Left hindlimb (tissue), 1 donor: ENCODE data around the gene NHLH1.

Experiments used
- DNase-seq: peaks from one replicate; pipeline ENCODE4 v3.0.0-alpha.2; 2018

NHLH1 gene

DNA sequence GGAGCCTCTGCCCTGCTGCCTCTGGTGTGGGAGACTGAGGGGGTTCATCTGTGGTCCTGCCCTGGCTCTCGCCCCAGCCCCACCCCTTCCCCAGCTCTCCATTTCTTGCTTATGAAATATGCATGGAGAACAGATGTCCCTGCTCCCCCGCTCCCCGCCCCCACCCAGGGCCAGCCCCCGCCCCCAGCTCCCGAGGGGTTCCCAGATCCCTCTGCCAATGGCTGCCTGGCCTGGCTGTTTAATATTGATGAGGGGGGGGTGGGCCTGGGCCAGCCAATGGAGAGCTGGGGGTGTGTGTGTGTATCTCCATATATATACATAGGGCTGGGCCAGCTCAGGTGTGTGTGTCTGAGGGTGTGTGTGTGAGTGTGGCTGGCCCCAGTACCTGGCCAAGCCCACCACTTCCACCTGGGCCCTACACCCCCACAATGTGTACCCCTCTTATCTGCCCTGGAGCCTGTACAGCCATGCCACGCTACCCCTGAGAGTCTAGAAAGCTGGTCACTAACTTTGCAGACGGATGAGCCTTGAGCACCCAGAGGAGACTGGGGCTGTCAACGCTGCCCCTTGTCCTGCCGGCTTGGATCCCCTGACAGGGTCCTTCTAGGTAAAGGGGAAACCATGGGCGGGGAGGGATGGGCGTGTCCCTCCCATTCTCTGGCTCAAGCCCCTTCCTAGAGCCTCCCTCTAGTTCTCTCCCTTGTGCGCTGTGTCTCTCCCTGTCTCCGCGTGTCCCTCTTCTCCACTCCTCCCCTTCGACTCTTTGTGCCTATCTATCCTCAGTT, at the start of gene NHLH1:
TSS of gene NHLH1 (plus strand) at position 341 of the 785 bp plus-strand sequence. CDS start 3,661 bp downstream, outside the sequence.
- DNase-seq: no peak

DNA sequence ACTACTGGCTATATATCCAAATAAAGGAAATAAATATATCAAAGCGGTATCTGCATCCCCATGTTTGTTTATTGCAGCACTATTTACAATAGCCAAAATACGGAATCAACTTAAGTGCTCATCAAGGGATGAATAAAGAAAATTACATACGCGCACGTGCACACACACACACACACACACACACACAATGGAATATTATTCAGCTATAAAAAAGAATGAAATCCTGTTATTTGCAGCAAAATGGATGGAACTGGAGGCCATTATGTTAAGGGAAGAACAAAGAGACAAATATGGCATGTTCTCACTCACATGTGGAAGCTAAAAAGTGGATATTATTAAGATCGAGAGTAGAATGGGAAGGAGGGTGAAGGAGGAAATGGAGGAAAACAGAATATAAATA, 44.0 kb upstream of the NHLH1 start:
- no peak for DNase-seq

DNA sequence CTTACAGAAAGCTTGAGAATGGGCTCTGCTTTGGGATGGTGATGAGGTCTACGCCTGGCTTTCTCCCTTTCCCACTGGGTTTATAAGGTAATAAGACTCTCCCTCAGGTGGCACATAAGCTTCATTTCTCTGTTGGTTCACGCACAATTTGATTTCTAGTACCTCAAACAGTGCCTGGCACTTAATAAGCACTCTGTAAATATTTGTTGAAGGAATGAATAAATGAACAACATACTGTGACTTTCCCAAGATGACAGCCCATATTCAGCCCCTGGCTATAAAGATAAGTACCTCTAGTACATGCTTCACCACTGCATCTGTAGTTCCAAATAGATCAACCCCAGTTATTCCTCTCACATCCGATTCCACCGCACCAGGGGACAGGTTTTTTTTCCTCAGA, 41.6 kb upstream of the NHLH1 start:
- DNase-seq: no peak

DNA sequence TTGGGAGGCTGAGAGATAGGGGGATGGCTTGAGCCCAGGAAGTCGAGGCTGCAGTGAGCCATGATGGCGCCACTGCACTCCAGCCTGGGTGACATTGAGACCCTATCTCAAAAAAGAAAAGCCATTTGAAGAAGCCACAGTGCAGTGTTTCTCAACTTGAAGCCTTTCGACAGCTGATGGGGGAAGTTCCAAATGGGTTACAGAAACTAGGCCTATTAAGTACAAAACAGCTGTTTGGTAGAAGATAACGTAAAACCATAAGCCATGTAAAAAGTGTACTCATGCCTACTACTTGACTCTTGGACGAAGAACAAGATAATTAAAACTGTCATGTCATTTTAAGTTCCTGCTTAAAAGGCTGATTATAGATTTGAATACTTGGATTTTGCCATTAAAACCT, 40.5 kb upstream of the NHLH1 start:
- no peak for DNase-seq

DNA sequence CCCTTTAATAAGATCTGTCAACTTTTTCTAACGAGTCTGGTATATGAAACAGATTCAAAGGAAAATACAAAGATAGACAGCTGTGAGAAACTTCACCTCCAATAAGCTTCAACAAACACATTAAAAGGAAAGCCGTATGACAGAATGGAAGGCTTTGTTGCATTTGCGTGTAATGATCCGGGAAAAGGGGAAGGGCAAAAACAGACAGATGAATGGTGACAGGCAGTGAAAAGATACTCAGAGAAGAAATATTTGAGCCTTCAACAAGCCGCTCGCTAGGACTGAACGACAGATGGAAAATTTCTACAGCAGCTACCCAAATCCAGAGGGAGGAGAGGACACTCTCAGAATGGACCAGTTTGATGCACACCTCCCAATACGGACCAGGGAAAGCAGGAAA, 38.7 kb upstream of the NHLH1 start:
- no peak for DNase-seq

DNA sequence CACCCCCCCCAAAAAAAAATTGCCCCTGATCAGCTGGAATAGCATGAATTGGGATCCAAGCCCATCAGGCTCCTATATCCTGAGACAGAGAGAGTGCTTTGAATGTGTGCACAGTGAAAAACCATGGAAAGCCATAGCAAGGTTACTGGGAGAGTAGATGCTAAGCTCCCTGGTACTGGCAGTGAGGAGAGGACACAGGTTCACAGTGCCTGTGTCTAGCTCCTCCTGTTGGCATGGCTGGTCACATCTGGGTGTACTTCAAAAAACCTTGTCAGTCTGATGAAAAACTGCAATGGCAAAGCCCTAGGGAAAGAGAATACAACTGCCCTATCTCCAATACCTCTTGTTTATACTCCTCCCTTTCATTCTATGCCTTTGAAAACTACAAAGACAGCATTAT, 36.8 kb upstream of the NHLH1 start:
- DNase-seq: no peak

DNA sequence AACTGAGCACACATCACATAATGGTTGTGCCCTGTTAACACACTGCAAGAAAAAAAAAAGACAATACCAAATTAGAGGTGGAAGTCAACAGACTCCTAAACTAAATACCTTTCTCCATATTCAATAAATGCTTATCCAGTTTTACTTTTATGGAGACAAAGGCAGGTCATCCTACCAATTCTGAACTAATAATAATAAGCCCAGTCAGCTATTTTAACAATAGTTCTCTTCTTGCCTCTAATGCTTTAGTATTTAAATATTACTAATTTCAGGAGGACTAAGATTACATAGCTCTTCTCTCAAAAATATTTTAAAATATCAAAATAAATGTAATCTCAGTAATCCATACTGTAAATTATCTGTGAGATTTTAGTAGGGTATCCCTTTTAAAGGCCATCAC, 34.4 kb upstream of the NHLH1 start:
- no peak for DNase-seq

DNA sequence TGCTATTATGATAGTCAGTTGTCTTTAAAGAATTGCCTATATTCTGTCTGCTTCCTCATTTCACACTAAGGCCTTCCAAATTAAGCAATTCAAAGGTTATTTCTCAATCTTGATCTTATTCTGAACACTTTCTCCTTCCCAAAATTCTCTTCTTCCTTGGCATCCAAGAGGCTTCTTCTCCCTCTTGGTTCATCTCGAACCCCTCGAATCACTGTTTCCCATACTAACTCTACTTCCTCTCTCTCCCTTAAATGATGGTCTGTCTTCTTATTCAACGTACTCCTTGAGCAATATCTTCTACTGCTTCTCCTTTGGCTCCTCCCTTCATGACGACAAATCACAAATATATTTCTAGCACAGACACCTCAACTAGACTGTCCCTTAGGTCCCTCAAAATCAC, 28.3 kb upstream of the NHLH1 start:
- DNase-seq: no peak

DNA sequence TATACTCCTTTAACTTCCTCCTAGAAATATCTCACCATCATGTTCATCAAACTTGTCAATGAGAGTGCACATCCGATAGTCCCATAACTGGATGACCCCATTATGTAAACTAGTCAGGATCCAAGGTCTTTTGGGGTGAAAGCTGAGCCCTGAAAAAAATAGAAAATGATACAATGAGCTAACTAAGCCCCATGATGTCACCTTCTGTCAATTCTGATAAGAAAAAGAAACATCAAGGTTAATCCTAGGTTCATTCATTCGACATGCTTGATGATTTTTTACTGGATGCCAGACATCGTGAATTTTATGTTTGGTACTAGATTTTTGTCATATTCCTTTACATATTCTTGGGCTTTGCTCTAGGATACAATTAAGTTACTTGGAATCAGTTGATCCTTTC, 26.7 kb upstream of the NHLH1 start:
- no peak for DNase-seq

DNA sequence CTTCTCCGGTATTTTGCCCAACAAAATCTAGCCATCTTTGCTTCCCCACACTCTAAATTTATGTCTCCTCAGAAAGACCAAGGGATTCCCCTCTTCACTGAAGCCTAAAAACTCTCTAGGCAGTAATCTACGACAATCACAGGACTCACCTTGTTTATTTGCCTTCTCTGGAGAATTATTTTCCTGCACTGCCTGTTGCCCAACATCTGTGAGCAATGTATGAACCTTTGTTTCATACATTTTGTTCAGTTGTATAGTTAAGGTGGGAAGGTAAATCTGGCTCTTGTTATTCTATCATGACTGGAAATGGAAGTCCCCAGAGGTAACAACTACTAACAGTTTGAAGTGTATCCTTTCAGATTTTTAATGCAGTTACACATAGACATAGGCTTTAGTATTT, 26.0 kb upstream of the NHLH1 start:
- no peak for DNase-seq

DNA sequence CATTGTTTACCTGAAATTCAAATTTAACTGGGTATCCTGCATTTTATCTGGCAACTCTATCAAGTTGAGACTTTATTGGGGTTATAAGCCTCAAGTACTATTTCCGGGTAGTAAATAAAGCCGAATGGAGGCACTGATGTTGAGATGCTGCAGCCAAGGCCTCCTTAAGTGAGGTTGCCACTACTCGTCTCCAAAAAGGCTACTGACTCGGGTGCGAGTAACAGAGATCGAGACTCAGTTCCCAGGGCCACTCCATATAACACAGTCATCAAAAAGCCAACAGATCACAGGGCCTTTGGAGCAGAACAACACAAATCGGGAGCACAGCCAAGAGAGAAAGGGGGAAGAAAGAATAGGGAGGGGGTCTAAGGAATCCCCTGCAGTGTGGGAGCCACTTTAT, 24.3 kb upstream of the NHLH1 start:
- DNase-seq: no peak

DNA sequence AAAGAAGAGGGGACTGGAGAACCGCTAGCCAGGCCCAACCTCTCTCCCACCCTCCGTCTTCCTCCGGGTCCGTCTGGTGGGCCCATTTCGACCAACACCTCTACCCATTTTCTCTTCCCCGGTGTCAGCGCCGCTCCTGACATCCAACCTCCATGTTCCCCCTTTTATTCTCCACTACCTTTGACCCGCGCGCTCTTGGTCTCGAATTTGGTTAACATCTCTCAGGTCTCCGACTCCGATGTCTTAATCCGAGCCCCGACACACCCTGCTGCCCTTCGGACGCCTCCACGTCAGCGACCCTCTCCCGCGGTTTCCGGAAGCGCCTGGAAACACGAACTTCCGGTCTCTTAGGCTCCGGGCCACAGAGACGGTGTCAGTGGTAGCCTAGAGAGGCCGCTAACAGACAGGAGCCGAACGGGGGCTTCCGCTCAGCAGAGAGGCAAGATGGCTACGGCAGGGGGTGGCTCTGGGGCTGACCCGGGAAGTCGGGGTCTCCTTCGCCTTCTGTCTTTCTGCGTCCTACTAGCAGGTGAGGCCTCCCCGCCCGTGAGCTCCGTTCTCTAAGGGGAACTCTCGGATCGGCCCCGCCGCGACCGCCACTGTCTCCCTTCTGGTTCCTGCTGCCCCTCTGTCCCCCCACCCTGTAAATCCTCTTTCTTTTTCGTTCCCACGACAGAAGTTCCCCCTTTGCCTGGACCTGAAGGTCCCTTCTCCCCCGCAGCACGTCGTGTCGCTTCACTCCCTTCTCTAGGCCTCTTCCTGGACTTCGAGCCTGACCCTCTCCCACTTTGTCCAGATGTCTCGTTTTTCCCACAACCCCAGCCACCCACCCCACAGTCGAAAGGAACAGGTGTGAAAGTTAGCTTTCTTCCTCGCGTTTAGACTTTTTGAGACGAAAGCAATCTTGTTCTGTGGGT, 23.7 kb upstream of the NHLH1 start, which contains the start of the genes COPA and NCSTN:
TSS of gene COPA (minus strand) at position 298 of the 917 bp plus-strand sequence. CDS start at position 218, 80 bp downstream.
TSS of gene NCSTN (plus strand) at position 431 of the 917 bp plus-strand sequence. CDS start at position 445, 14 bp downstream.
- peak; percentile 96 for DNase-seq

DNA sequence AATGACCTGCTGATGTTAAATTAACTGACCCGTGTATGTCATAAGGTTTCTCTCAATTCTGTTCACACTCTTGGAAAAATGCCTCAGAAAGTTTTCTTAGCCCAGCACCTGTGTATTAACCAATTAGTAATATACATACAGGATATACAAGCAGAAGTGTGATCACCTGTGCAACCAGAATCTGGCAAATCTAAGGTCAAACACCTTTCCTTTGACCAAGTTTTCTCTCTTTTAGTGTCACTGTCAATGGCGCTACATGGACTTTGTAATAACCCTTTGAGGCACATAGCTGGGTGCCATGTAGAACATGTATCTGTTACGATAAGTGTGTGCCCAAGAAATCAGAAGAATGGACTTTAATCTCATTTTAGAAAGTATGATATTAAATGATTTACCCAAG, 22.6 kb upstream of the NHLH1 start:
- no peak for DNase-seq

DNA sequence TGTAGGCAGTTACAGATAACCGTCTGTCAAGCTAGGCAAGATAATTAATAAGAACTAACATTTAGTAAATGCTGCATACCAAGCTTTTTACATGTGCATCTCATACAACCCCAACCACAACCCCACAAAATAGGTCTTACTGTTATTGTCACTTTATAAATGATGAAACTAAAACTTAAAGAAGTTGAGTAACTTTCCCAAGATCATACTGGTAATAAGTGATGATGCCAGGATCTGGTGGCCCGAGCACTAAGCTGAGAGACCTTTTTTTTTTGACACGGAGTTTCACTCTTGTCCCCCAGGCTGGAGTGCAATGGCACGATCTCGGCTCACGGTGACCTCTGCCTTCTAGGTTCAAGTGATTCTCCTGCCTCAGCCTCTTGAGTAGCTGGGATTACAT, 21.9 kb upstream of the NHLH1 start:
- no peak for DNase-seq

DNA sequence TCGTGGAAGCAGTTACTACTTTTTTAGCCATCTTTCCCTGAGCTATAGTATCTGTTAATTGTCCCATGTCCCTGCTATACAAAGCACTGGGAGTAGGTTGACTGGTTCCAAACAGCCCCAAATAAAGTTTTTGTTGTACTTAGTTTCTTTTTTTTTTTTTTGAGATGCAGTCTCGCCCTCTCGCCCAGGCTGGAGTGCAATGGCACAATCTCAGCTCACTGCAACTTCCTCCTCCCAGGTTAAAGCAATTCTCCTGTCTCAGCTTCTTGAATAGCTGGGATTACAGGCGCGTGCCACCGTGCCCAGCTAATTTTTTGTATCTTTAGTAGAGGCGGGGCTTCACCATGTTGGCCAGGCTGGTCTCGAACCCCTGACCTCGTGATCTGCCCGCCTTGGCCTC, 20.4 kb upstream of the NHLH1 start:
- DNase-seq: no peak

DNA sequence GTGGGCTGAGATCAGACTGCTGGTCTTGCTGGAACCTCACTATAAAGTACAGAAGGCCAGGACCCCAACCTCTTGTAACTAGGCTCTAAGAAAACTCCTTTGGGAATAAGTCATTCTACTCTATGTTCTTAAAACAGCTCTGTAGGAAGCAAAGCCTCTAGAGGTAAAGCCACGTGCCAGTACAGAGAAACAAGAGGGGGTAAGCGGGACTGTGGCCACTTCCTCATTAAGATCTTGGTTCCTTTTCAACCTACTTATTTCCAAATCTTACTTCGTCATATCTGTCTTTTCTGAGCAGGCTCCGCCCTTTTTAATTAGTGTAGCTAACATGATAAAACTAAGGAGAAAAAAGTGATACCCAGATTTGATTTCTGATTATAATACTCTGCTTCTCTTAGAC, 19.9 kb upstream of the NHLH1 start:
- DNase-seq: no peak

DNA sequence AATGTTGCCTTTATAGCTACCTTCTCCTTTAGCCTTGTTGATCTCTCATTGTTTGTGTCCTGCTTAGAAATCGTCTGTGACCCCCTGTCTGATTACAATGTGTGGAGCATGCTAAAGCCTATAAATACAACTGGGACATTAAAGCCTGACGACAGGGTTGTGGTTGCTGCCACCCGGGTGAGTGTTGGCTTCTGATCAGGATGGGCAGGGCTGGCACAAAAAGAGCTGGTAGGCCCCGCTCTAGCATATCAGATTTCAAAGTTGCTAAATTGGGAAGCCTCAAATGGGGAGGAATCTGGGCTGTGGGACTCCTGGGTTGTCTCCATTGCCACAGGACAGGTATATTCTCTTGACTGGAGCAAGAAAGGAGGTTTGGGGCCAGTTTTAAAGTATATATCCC, 15.2 kb upstream of the NHLH1 start:
- no peak for DNase-seq

DNA sequence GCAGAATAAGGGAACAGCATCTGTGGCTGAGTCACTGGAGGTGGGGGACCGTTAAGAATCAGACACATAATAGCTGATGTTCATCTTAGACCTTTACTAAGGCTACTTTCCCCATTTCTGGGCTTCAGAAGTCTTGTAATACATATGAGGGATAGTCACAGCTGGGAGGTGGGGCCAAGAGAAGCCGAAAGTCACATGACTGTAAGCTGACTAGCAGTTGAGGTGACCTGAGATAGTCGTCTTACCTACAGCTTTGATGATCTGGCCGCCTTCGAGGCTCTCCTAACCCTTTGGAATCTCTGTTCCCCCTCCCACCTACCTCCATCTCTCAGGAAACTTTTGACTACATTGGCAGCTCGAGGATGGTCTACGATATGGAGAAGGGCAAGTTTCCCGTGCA, 14.3 kb upstream of the NHLH1 start:
- DNase-seq: no peak

DNA sequence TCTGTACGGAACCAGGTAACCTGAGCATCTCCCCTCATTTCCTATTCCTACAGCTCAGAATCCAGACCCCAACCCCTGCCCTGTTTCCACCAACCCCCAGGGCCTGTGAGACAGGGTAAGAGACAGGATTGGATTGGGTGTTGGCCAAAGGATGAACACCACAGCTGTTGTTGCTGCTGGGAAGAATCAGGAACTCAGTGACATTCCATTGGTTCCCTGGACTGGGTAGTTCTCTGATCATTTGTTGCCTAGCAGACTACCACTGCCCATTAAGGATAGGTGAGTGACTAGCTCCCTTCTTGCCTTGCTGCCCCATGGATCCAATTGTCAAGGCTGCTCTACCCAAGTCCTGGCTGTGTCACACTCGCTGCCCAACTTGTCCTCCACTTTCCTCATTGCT, 13.6 kb upstream of the NHLH1 start:
- DNase-seq: no peak

DNA sequence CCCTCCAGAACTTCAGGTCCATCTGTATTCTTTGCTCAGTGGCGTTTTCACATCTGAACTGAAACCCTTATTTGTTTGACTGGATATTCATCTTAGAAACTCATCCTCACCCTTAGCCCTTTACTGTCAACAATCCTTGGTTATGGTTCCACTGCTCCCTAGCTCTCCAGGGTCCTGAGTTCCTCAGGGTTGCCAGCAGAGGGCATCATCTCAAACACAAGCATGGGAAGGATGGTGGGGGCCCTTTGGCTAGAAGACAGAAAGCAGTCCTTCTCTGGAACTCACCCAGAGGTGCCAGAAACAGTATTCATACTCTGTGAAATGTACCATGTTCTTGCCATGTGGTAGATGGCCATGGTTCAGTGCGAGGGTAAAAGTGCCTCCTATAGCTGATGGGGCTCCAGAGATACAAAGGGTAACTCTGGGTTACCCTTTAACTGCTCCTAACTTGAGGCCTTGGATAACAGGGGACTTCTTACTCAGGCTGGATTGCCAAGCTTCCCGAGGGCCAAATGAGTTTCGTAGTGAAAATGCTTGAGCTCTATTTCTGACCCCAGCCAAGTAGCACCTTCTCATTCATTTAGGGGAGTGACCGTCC, 12.4 kb upstream of the NHLH1 start:
- no peak for DNase-seq

DNA sequence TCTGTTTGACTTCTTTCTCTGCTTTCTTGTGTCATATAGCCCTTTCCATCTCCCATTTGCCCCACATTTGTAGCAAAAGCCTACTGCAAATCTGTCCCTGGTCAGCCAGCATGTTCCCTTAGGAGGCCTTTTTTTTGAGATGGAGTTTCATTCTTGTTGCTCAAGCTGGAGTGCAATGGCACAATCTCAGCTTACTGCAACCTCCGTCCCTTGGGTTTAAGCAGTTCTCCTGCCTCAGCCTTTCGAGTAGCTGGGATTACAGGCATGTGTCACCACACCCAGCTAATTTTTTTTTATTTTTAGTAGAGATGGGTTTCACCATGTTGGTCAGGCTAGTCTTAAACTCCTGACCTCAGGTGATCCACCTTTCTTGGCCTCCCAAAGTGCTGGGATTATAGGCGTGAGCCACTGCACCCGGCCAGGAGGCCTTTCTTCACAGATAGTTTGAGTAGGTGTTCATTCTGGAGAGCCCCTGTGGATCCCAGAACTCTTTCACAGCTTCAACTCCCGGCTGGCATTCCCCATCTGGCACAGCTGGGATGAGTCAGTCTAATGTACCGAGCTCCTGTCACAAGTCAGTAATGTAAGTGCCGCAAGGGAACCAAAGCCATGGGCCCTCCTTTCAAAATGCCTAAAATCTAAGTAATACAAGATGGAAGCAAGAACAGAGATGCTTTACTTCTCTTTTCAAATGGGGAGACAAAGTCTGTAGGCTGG, 9.4 kb upstream of the NHLH1 start:
- no peak for DNase-seq

DNA sequence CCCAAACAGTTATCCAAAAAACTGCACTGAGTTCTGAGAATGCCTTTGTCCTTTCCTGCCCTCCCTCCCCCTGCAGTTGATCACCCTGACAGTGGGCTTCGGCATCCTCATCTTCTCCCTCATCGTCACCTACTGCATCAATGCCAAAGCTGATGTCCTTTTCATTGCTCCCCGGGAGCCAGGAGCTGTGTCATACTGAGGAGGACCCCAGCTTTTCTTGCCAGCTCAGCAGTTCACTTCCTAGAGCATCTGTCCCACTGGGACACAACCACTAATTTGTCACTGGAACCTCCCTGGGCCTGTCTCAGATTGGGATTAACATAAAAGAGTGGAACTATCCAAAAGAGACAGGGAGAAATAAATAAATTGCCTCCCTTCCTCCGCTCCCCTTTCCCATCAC, 8.8 kb upstream of the NHLH1 start:
- DNase-seq: no peak
